Transverse colon (tissue), 4 donors: ENCODE results near the gene FCN2. TPM values are rescaled to one million over a fixed set of nuclear protein-coding genes. Genes with fewer than 3 reads are reported as not detected.

Experiments used
- DNase-seq: peaks from one replicate; pipeline ENCODE4 v3.0.0-alpha.2; 2019
- H3K27ac ChIP-seq, 4 donors: fragments of 200-600 bp; sonication (generic); 2 replicates each; pipeline ENCODE4 v1.5.1; 2016 to 2018; ENCODE audit warnings: inconsistent platforms in 4 of 4
- H3K27me3 ChIP-seq: fragments of 200-600 bp; sonication (generic); 2 replicates; pipeline ENCODE4 v1.5.1; 2017; ENCODE audit warnings: inconsistent platforms
- H3K36me3 ChIP-seq, 4 donors: fragments of 200-600 bp; sonication (generic); 2 replicates each; pipeline ENCODE4 v1.5.1; 2017 to 2019; ENCODE audit warnings: inconsistent platforms in 4 of 4
- H3K4me1 ChIP-seq, 4 donors: fragments of 200-600 bp; sonication (generic); 2 replicates each; pipeline ENCODE4 v1.5.1; 2017 to 2020; ENCODE audit warnings: inconsistent platforms in 4 of 4
- H3K4me3 ChIP-seq, 4 donors: fragments of 200-600 bp; sonication (generic); 1 replicate in 1 of 4; 2 replicates in 3 of 4; pipeline versions ENCODE4 v1.5.1 to v1.6.1; 2017 to 2019; ENCODE audit warnings: inconsistent platforms in 4 of 4
- H3K9me3 ChIP-seq, 2 donors: fragments of 200-600 bp; sonication (generic); 2 replicates each; pipeline ENCODE4 v1.5.1; 2017 to 2019; ENCODE audit warnings: inconsistent platforms in 2 of 2
- CTCF ChIP-seq, 5 experiments: fragments of 200-600 bp in 3 of 5; fragments of 450-650 bp in 2 of 5; sonication (generic) in 3 of 5; IDR thresholded peaks; 1 replicate in 2 of 5; 2 replicates in 3 of 5; pipeline ENCODE4 v1.5.1; 2016 to 2017; ENCODE audit warnings: antibody characterized with exemption in 5 of 5, inconsistent platforms in 3 of 5, mild to moderate bottlenecking in 2 of 5, moderate library complexity in 1 of 5
- EP300 ChIP-seq: sonication (generic); formaldehyde crosslinking; IDR thresholded peaks from one replicate; pipeline ENCODE4 v1.6.1; 2017; ENCODE audit warnings: antibody characterized with exemption, low read depth
- POLR2A ChIP-seq: fragments of 450-650 bp; IDR thresholded peaks from one replicate; pipeline ENCODE4 v1.6.1; 2016; ENCODE audit warnings: antibody characterized with exemption, mild to moderate bottlenecking, moderate library complexity
- POLR2AphosphoS5 ChIP-seq, 3 donors: sonication (generic); formaldehyde crosslinking; IDR thresholded peaks; one replicate each; pipeline ENCODE4 v1.6.1; 2016; ENCODE audit warnings: antibody characterized with exemption in 3 of 3
- WGBS, 2 donors: methylation state at CpG; one replicate each; pipeline ENCODE4 v1.1.5; 2018; ENCODE audit warnings: low coverage in 1 of 2; 5-methylcytosine and 5-hydroxymethylcytosine counted together
- in situ Hi-C, 4 donors: fragments of 200-750 bp; cut with MboI; loops; one replicate each; pipeline versions ENCODE4 v1.15.0 to v1.15.1; 2017; ENCODE audit warnings: low sequenced_read_pairs in 3 of 4, low pct_ligation_motif_present in 1 of 4, low pct_unique_long_range_greater_than_20kb in 1 of 4
- intact Hi-C: fragments of 100-400 bp; cut with DNase I; formaldehyde crosslinking; loops from one replicate; pipeline ENCODE4 v1.15.1; 2023; ENCODE audit warnings: low total_unique reads
- total RNA-seq, 4 donors: library from RNA; depleted of rRNA; stranded (reverse); fragments of >200 nt; gene quantifications; one replicate each; pipeline ENCODE4 v1.1.0, GENCODE V29; 2016

Gene FCN2
- total RNA-seq, 4 donors from 2014 or later, result not detected

GRCh38 chr9:134840511-134840910, 40.1 kb upstream of the FCN2 start:
- H3K36me3 ChIP-seq, result peaks cover 0 to 5% (median 0%) of the 10 kb centered on the region in 4 donors
- no peaks in the 10 kb centered on the region for H3K4me1 ChIP-seq
- 81% methylated on average over 12 of the region's 12 CpGs; no CpG with 5 or more reads in 1 of the 2 donors for WGBS, 2 donors
- H3K27me3 ChIP-seq, result no peaks in the 10 kb centered on the region
- no peak for DNase-seq
- TF ChIP-seq EP300, result no peak
- no peak for TF ChIP-seq CTCF (IDR thresholded peaks at IDR 0.05)
- in situ Hi-C loops, result no loop called here
- intact Hi-C loops, result no loop called here
- H3K27ac ChIP-seq, result no peak overlapping the region
- H3K4me3 ChIP-seq, result no peak overlapping the region
- no peaks in the 10 kb centered on the region for H3K9me3 ChIP-seq

GRCh38 chr9:134841180-134841904, 39.3 kb upstream of the FCN2 start:
- no peak for DNase-seq
- WGBS, 2 donors, result 71% methylated on average over 15 of the region's 15 CpGs; no CpG with 5 or more reads in 1 of the 2 donors

GRCh38 chr9:134842321-134842720, 38.3 kb upstream of the FCN2 start:
- WGBS, 2 donors, result 72% methylated on average over 17 of the region's 22 CpGs; no CpG with 5 or more reads in 1 of the 2 donors
- in situ Hi-C loops, result no loop called here
- Histone ChIP-seq H3K9me3 (no peaks in the 10 kb centered on the region), H3K4me1 (no peaks in the 10 kb centered on the region), H3K36me3 (peaks cover 0 to 5% (median 0%) of the 10 kb centered on the region in 4 donors), H3K4me3 (no peak overlapping the region), H3K27ac (no peak overlapping the region), H3K27me3 (no peaks in the 10 kb centered on the region)
- no peak for DNase-seq
- TF ChIP-seq CTCF (IDR thresholded peaks at IDR 0.05) (no peak), POLR2AphosphoS5 (IDR thresholded peaks at IDR 0.05) (no peak), EP300 (no peak), POLR2A (no peak)
- intact Hi-C loops, result no loop called here

More at GRCh38 chr9:134841180-134841904, 39.3 kb upstream of the FCN2 start:
- H3K27me3 ChIP-seq, result no peaks in the 10 kb centered on the region
- peaks cover 0 to 5% (median 0%) of the 10 kb centered on the region in 4 donors for H3K36me3 ChIP-seq
- no peaks in the 10 kb centered on the region for H3K4me1 ChIP-seq
- no peak overlapping the region for H3K27ac ChIP-seq
- no peaks in the 10 kb centered on the region for H3K9me3 ChIP-seq
- in situ Hi-C loops, result no loop called here
- intact Hi-C loops, result no loop called here
- H3K4me3 ChIP-seq, result no peak overlapping the region
- TF ChIP-seq POLR2AphosphoS5 (IDR thresholded peaks at IDR 0.05), result no peak
- TF ChIP-seq EP300, result no peak
- TF ChIP-seq POLR2A, result no peak
- no peak for TF ChIP-seq CTCF (IDR thresholded peaks at IDR 0.05)

- H3K4me3 ChIP-seq, result no peak overlapping the region
- H3K4me1 ChIP-seq, result no peaks in the 10 kb centered on the region
- peaks cover 0 to 5% (median 0%) of the 10 kb centered on the region in 4 donors for H3K36me3 ChIP-seq
- TF ChIP-seq EP300, result no peak
- no peak for TF ChIP-seq POLR2A
- TF ChIP-seq POLR2AphosphoS5 (IDR thresholded peaks at IDR 0.05), result no peak
- TF ChIP-seq CTCF (IDR thresholded peaks at IDR 0.05), result no peak
- intact Hi-C loops, result no loop called here
- in situ Hi-C loops, result no loop called here
- H3K27ac ChIP-seq, result no peak overlapping the region
- 77% methylated on average over 18 of the region's 18 CpGs; no CpG with 5 or more reads in 1 of the 2 donors for WGBS, 2 donors
- no peaks in the 10 kb centered on the region for H3K9me3 ChIP-seq
- H3K27me3 ChIP-seq, result no peaks in the 10 kb centered on the region
- DNase-seq, result no peak
These were observed 36.9 kb upstream of the FCN2 start for GRCh38 chr9:134843740-134844139.
